Left hindlimb (tissue), 1 donor: ENCODE data around the gene PEX5L.

ENCODE experiments used
- DNase-seq: peaks from one replicate; pipeline ENCODE4 v3.0.0-alpha.2; 2018

Gene PEX5L

GRCh38 chr3:180004542-180004941 lies 32.2 kb downstream of the PEX5L start:
- DNase-seq: no peak

GRCh38 chr3:180002006-180002405 lies 34.7 kb downstream of the PEX5L start:
- no peak for DNase-seq

GRCh38 chr3:180000500-180000899 lies 36.2 kb downstream of the PEX5L start:
- no peak for DNase-seq

GRCh38 chr3:179995406-179995805 lies 41.3 kb downstream of the PEX5L start:
- DNase-seq: no peak

GRCh38 chr3:179991883-179992282 lies 44.9 kb downstream of the PEX5L start:
- DNase-seq: no peak

DNA sequence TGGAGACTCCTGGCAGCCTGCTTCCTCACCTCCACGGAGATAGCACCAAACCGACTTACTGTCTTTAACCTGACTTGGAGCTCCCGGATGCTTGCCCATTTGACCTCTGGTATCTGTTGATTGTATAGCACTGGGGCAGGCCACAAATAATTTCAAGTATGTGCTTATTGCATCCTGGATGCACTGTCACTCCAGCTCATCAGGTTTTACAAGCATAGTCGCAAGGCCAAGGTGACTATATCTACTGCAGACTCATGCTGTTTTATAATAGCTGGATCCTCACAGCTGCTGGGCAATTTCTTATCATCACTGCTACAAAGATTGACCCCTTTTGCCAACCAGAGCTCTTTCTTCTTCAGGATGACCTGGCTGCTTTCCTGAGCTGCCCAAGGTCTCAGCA lies 45.6 kb downstream of the PEX5L start:
- DNase-seq: no peak

GRCh38 chr3:179981646-179982045 lies 55.1 kb downstream of the PEX5L start:
- no peak for DNase-seq

- no peak for DNase-seq
Measured at GRCh38 chr3:179977356-179977755, 59.4 kb downstream of the PEX5L start.

- DNase-seq: no peak
Measured at GRCh38 chr3:179973931-179974361, 62.8 kb downstream of the PEX5L start.

DNA sequence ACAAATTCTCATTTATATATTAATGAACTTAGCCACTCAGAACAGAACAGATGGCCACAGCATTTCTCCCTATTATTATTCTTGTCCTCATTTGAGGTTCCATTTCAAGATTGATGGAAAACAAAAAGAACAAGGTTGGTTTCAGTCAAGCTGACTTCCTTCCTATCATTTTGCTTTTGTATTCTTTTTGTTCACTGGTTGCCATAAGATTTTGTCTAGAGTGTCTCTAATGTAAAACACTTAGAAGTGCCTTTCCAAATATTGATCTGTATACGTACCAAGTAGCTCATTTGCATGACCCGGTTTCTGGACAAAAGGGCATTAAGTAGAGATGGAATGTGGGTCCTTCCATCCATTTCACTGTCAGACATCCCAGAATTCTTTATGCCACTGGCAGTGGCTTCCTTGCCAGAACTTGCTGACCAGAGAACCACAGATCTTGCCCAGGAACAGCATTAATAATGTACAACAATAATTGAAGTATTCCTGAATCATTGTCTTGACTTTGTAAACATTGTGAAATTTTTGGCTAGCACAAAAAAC lies 63.8 kb downstream of the PEX5L start:
- no peak for DNase-seq

DNA sequence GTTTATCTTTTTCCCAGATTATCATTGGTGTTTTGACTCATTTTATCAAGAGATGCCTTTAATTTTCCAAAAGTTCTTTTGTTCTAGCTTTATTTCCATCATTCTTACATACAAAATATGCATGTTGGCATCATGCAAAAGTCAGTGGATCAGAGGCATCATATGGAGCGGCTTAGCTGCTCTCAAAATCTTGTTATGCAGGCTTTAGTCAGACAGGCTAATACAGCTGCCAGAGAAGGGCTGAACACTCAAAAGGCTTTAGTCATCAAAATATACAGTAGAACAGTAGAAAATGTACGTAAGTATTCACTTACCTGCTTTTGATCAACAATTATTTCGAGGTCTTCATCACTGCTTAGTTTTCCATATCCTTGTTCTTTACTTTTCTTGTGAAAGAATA lies 65.5 kb downstream of the PEX5L start:
- no peak for DNase-seq

GRCh38 chr3:179970746-179971145 lies 66.0 kb downstream of the PEX5L start:
- DNase-seq: no peak

DNA sequence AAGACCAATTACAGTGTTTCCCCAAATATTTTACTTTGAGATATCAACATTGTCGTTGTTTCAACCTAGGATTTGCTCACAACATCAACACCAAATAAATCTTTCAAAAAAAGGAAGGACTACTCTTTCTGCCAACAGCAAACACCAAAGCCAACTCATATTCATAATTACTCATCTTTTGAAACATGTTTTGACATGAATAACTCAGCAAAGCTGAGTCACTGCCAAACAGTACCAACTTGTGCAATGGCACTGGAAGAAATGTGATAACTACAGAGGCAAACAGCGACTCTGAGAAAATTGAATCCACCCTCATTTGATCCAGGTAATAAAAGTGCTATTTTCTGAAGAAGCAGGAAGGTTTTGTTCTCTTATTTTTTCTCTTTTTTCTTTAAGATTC lies 67.2 kb downstream of the PEX5L start:
- no peak for DNase-seq

- DNase-seq: no peak
Measured at GRCh38 chr3:179967622-179968021, 69.1 kb downstream of the PEX5L start.

DNA sequence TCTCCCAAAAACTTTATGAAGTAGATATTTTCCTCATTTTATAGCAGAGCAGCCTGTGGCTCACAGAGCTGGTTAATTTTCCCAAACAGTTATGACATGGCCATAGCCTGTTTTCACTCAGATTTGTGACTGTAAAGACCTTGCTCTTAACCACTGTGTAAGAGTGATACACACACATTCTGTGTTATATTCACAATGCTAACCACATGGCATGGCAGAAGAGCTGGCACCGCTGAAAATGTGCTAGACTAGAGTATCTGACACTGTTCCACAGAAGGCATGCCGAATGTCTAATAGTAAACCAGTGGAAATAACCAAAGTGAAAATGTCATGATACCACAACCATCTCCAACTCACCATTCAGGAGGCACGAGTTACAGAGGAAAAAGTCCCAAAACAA lies 71.8 kb downstream of the PEX5L start:
- DNase-seq: no peak

GRCh38 chr3:179962629-179963387 lies 73.9 kb downstream of the PEX5L start:
- DNase-seq: no peak

DNA sequence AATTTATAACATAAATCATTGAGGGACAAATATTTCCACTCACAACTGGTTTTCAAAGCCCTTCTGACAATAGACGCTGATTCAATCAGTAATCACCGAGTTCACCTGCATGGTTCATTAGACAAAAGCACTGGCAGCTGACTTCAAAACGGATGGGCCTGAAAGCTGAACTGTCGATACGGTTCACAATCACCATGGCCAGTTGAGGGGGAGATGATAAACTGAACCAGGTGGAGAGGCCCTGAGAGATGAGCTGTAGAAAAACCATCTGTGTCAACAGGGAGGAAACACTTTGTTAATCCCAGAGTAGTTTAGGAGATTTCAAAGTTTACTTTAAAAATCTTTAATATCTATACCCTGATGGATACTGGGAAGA lies 75.0 kb downstream of the PEX5L start:
- no peak for DNase-seq

GRCh38 chr3:179961071-179961702 lies 75.5 kb downstream of the PEX5L start:
- DNase-seq: no peak

DNA sequence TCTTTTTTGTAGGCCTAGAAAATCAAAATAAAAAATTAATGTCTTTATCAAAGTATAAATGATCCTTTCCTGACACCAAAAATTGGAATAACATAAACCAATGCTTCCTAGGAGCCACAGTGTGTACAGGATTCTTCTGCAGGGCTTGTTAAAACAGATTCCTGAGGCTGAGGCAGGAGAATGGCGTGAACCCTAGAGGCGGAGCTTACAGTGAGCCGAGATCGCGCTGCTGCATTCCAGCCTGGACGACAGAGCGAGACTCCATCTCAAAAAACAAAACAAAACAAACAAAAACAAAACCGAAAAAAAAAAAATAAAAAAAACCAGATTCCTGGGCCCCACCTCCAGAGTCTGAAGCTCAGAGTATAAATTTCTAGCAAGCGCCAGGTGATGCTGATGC lies 78.0 kb downstream of the PEX5L start:
- DNase-seq: no peak

GRCh38 chr3:179958143-179958542 lies 78.6 kb downstream of the PEX5L start:
- DNase-seq: no peak

GRCh38 chr3:179957264-179957845 lies 79.4 kb downstream of the PEX5L start:
- no peak for DNase-seq

DNA sequence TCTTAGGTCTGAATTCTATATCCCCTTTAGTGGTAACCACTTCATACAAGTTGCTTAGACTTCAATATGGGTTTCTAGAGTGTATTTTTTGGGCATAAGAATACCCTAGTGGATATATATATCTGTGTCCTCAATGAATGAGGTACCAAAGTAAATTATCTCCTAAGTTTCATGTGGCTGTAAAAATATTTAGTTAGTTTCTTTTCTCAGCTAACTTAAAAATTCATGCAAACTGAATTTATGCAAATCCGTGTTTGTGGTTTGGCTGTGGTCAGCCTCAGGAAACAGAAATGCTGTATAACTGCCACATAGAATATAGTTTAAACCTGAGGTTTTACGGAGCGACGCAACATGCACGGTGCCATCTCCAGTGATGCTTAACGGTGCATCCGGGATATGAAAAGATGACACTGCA lies 80.3 kb downstream of the PEX5L start:
- no peak for DNase-seq

- DNase-seq: no peak
Measured at GRCh38 chr3:179955809-179956208, 80.9 kb downstream of the PEX5L start.

GRCh38 chr3:179955286-179955685 lies 81.5 kb downstream of the PEX5L start:
- no peak for DNase-seq
